Mesenchymal stem cell (in vitro differentiated cells and primary cell): Measurements from ENCODE around the gene MIEF2.

Source experiments
- DNase-seq: peaks from one replicate; pipeline ENCODE4 v3.0.0-alpha.2; 2013
- H2AFZ ChIP-seq: one replicate; pipeline ENCODE4 v1.6.1; 2013; ENCODE audit warnings: low read depth, mild to moderate bottlenecking, control low read depth, inconsistent platforms, low read length, moderate library complexity
- H2AK5ac ChIP-seq: 2 replicates; pipeline ENCODE4 v1.6.1; 2013; ENCODE audit warnings: low read length, moderate library complexity, mild to moderate bottlenecking, inconsistent platforms; ENCODE audit not compliant: severe bottlenecking
- H2BK120ac ChIP-seq: one replicate; pipeline ENCODE4 v1.6.1; 2013; ENCODE audit warnings: low read depth, mild to moderate bottlenecking, inconsistent platforms, low read length, moderate library complexity
- H2BK12ac ChIP-seq, 2 experiments: one replicate each; pipeline ENCODE4 v1.6.1; 2013; ENCODE audit warnings: inconsistent platforms in 2 of 2, low read length in 2 of 2, mild to moderate bottlenecking in 2 of 2, moderate library complexity in 2 of 2, control low read depth in 1 of 2
- H2BK15ac ChIP-seq: one replicate; pipeline ENCODE4 v1.6.1; 2013; ENCODE audit warnings: mild to moderate bottlenecking, low read depth, inconsistent platforms; ENCODE audit not compliant: poor library complexity, severe bottlenecking
- H2BK5ac ChIP-seq: 2 replicates; pipeline ENCODE4 v1.6.1; 2013; ENCODE audit warnings: low read depth, mild to moderate bottlenecking, low read length, control low read depth, inconsistent platforms; ENCODE audit not compliant: poor library complexity, severe bottlenecking
- H3K14ac ChIP-seq, 2 experiments: one replicate each; pipeline ENCODE4 v1.6.1; 2013; ENCODE audit warnings: inconsistent platforms in 2 of 2, low read length in 2 of 2, control low read depth in 1 of 2, mild to moderate bottlenecking in 1 of 2, moderate library complexity in 1 of 2
- H3K18ac ChIP-seq, 2 experiments: one replicate each; pipeline ENCODE4 v1.6.1; 2013; ENCODE audit warnings: inconsistent platforms in 2 of 2, low read length in 2 of 2, control low read depth in 1 of 2, low read depth in 1 of 2, mild to moderate bottlenecking in 1 of 2
- H3K23ac ChIP-seq, 2 experiments: one replicate each; pipeline ENCODE4 v1.6.1; 2013; ENCODE audit warnings: inconsistent platforms in 2 of 2, low read length in 2 of 2, mild to moderate bottlenecking in 2 of 2, moderate library complexity in 2 of 2, control low read depth in 1 of 2
- H3K27ac ChIP-seq: 2 replicates; pipeline ENCODE4 v1.5.1; 2013; ENCODE audit warnings: mild to moderate bottlenecking, moderate library complexity, low read length, control low read depth, inconsistent platforms; ENCODE audit not compliant: poor library complexity, severe bottlenecking
- H3K27me3 ChIP-seq, 2 experiments: 2 replicates each; pipeline versions ENCODE4 v1.6.1 to v1.7.0; 2013; ENCODE audit warnings: low read length in 2 of 2, mild to moderate bottlenecking in 2 of 2, moderate library complexity in 2 of 2, control low read depth in 1 of 2, inconsistent platforms in 1 of 2; ENCODE audit not compliant: control insufficient read depth in 1 of 2, insufficient read depth in 1 of 2
- H3K36me3 ChIP-seq, 2 experiments: 2 replicates each; pipeline versions ENCODE4 v1.6.1 to v1.7.0; 2013; ENCODE audit warnings: low read length in 2 of 2, control low read depth in 1 of 2, inconsistent platforms in 1 of 2, low read depth in 1 of 2, mild to moderate bottlenecking in 1 of 2; ENCODE audit not compliant: insufficient read depth in 2 of 2, control insufficient read depth in 1 of 2
- H3K4ac ChIP-seq, 2 experiments: one replicate each; pipeline ENCODE4 v1.6.1; 2013; ENCODE audit warnings: inconsistent platforms in 2 of 2, low read length in 2 of 2, mild to moderate bottlenecking in 2 of 2, moderate library complexity in 2 of 2, control low read depth in 1 of 2, low read depth in 1 of 2
- H3K4me1 ChIP-seq: 2 replicates; pipeline ENCODE4 v1.6.1; 2013; ENCODE audit warnings: low read depth, low read length, control low read depth; ENCODE audit not compliant: control insufficient read depth, insufficient read depth
- H3K4me2 ChIP-seq: 2 replicates; pipeline ENCODE4 v1.6.1; 2013; ENCODE audit warnings: low read length, mild to moderate bottlenecking, inconsistent platforms; ENCODE audit not compliant: poor library complexity, severe bottlenecking
- H3K4me3 ChIP-seq, 2 experiments: 2 replicates each; pipeline versions ENCODE4 v1.5.1 to v1.7.0; 2013; ENCODE audit warnings: low read length in 2 of 2, mild to moderate bottlenecking in 2 of 2, control low read depth in 1 of 2, low read depth in 1 of 2; ENCODE audit not compliant: insufficient read depth in 1 of 2
- H3K79me1 ChIP-seq: replicated peaks from 2 replicates; pipeline ENCODE4 v1.6.1; 2013; ENCODE audit warnings: mild to moderate bottlenecking, control low read depth, low read length, inconsistent platforms; ENCODE audit not compliant: poor library complexity, severe bottlenecking
- H3K9ac ChIP-seq: 2 replicates; pipeline ENCODE4 v1.7.0; 2013; ENCODE audit warnings: mild to moderate bottlenecking, low read length, moderate library complexity
- H3K9me3 ChIP-seq: 2 replicates; pipeline ENCODE4 v1.7.0; 2013; ENCODE audit warnings: mild to moderate bottlenecking, low read length; ENCODE audit not compliant: control insufficient read depth
- H4K8ac ChIP-seq: one replicate; pipeline ENCODE4 v1.6.1; 2013; ENCODE audit warnings: inconsistent platforms, mild to moderate bottlenecking, low read length, moderate library complexity
- H4K91ac ChIP-seq: one replicate; pipeline ENCODE4 v1.6.1; 2013; ENCODE audit warnings: mild to moderate bottlenecking, low read length, inconsistent platforms
- WGBS: methylation state at CpG from one replicate; pipeline ENCODE4 v1.1.7; 2013; ENCODE audit warnings: mixed read lengths; 5-methylcytosine and 5-hydroxymethylcytosine counted together

MIEF2 gene

GRCh38 chr17:18237461-18237860 lies 23.0 kb upstream of the MIEF2 start:
- no peaks in the 10 kb centered on the region for H3K9me3 ChIP-seq
- H2BK5ac ChIP-seq: no peak overlapping the region
- H3K4me3 ChIP-seq: no peak overlapping the region

GRCh38 chr17:18238299-18238698 lies 22.2 kb upstream of the MIEF2 start:
- no peak overlapping the region for H3K4me3 ChIP-seq
- no peaks in the 10 kb centered on the region for H3K9me3 ChIP-seq
- H3K27me3 ChIP-seq: no peaks in the 10 kb centered on the region
- H2BK12ac ChIP-seq: no peak overlapping the region
- H2AFZ ChIP-seq: no peak overlapping the region
- H3K14ac ChIP-seq: no peak overlapping the region
- no peak overlapping the region for H3K27ac ChIP-seq
- no peak overlapping the region for H3K4me2 ChIP-seq
- 94% methylated on average over 18 of the region's 18 CpGs for WGBS
- no peak overlapping the region for H3K18ac ChIP-seq
- no peak overlapping the region for H2BK15ac ChIP-seq
- H3K4ac ChIP-seq: no peak overlapping the region
- H2AK5ac ChIP-seq: no peak overlapping the region
- no peak overlapping the region for H4K8ac ChIP-seq
- H3K79me1 ChIP-seq: peaks cover 8% of the 10 kb centered on the region
- H2BK5ac ChIP-seq: no peak overlapping the region
- H3K36me3 ChIP-seq: peaks cover 89 to 95% of the 10 kb centered on the region in 2 experiments
- no peak overlapping the region for H4K91ac ChIP-seq
- no peak for DNase-seq
- H2BK120ac ChIP-seq: no peak overlapping the region
- H3K4me1 ChIP-seq: peaks cover 21% of the 10 kb centered on the region
- H3K23ac ChIP-seq: no peak overlapping the region
- H3K9ac ChIP-seq: no peak overlapping the region

More at GRCh38 chr17:18237461-18237860, 23.0 kb upstream of the MIEF2 start:
- H4K91ac ChIP-seq: no peak overlapping the region
- H2BK120ac ChIP-seq: no peak overlapping the region
- H3K23ac ChIP-seq: no peak overlapping the region
- H3K27me3 ChIP-seq: no peaks in the 10 kb centered on the region
- no peak overlapping the region for H2BK12ac ChIP-seq
- H3K18ac ChIP-seq: no peak overlapping the region
- H3K36me3 ChIP-seq: peaks cover 91 to 97% of the 10 kb centered on the region in 2 experiments
- no peak overlapping the region for H3K9ac ChIP-seq
- no peak overlapping the region for H3K4ac ChIP-seq
- H4K8ac ChIP-seq: no peak overlapping the region
- H3K4me1 ChIP-seq: peaks cover 21% of the 10 kb centered on the region
- no peak overlapping the region for H2BK15ac ChIP-seq
- no peak overlapping the region for H2AFZ ChIP-seq
- no peak for DNase-seq
- H3K27ac ChIP-seq: no peak overlapping the region
- H3K4me2 ChIP-seq: no peak overlapping the region
- no peak overlapping the region for H3K14ac ChIP-seq
- WGBS: 97% methylated on average over 20 of the region's 20 CpGs
- H3K79me1 ChIP-seq: peaks cover 13% of the 10 kb centered on the region
- H2AK5ac ChIP-seq: no peak overlapping the region

- Histone ChIP-seq H2AFZ (no peak overlapping the region), H3K4ac (no peak overlapping the region)
- WGBS: over 99% methylated on average over 19 of the region's 19 CpGs
Measured at GRCh38 chr17:18240449-18240848, 20.0 kb upstream of the MIEF2 start.

GRCh38 chr17:18241229-18241871 lies 19.1 kb upstream of the MIEF2 start:
- Histone ChIP-seq H3K23ac (no peak overlapping the region), H3K4me3 (no peak overlapping the region), H4K91ac (no peak overlapping the region), H3K27me3 (no peaks in the 10 kb centered on the region), H3K14ac (no peak overlapping the region), H3K79me1 (peaks cover 14% of the 10 kb centered on the region), H3K4ac (no peak overlapping the region), H2BK120ac (no peak overlapping the region), H2BK5ac (no peak overlapping the region), H2BK12ac (no peak overlapping the region), H2AFZ (no peak overlapping the region), H2BK15ac (no peak overlapping the region), H3K36me3 (peaks cover 88 to 90% of the 10 kb centered on the region in 2 experiments), H3K27ac (no peak overlapping the region), H4K8ac (no peak overlapping the region), H3K9ac (no peak overlapping the region), H3K4me2 (no peak overlapping the region), H3K18ac (no peak overlapping the region), H2AK5ac (no peak overlapping the region), H3K4me1 (peaks cover 4% of the 10 kb centered on the region), H3K9me3 (no peaks in the 10 kb centered on the region)
- WGBS: 92% methylated on average over 27 of the region's 28 CpGs
- no peak for DNase-seq

More at GRCh38 chr17:18240449-18240848, 20.0 kb upstream of the MIEF2 start:
- H3K27me3 ChIP-seq: no peaks in the 10 kb centered on the region
- H3K18ac ChIP-seq: no peak overlapping the region
- no peak overlapping the region for H2BK120ac ChIP-seq
- no peak for DNase-seq
- no peak overlapping the region for H4K91ac ChIP-seq
- H3K79me1 ChIP-seq: peaks cover 11% of the 10 kb centered on the region
- no peak overlapping the region for H4K8ac ChIP-seq
- no peak overlapping the region for H3K27ac ChIP-seq
- no peak overlapping the region for H3K4me2 ChIP-seq
- no peak overlapping the region for H2AK5ac ChIP-seq
- peaks cover 13% of the 10 kb centered on the region for H3K4me1 ChIP-seq
- H3K4me3 ChIP-seq: no peak overlapping the region
- no peak overlapping the region for H3K9ac ChIP-seq
- peaks cover 83 to 90% of the 10 kb centered on the region in 2 experiments for H3K36me3 ChIP-seq
- H2BK15ac ChIP-seq: no peak overlapping the region
- H2BK5ac ChIP-seq: no peak overlapping the region
- H3K9me3 ChIP-seq: no peaks in the 10 kb centered on the region
- H2BK12ac ChIP-seq: no peak overlapping the region
- H3K23ac ChIP-seq: no peak overlapping the region
- no peak overlapping the region for H3K14ac ChIP-seq
